Stimulated activated CD8-positive, alpha-beta memory T cell treated with anti-CD3 and anti-CD28 coated beads, Interleukin-7, amount 100 ng/mL, for 4 hours (primary cell): Measurements from ENCODE around the gene NEK7.

ENCODE experiments used
- DNase-seq, 2 donors: peaks; one replicate each; pipeline ENCODE4 v3.0.0-alpha.2; 2020; ENCODE audit warnings: low read depth in 2 of 2

The NEK7 gene

DNA sequence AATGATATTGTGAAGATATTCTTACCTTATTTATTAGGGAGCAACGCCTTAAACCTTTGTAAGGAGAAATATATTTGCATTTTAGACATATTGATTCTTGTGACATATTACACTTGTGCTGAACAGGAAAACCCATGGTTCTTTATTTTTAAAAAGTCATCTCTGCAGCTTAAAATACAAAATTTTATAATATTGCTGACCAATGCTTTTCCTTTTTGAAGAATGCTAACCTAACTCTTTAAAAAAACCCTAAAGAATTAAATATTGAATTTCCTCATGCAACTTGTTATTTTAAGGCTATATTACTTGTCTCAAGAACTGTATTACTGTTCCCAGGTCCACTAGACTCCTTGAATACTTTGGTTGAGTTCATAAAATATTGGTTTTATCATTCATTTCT, 99.0 kb downstream of the NEK7 start:
- no peak for DNase-seq

DNA sequence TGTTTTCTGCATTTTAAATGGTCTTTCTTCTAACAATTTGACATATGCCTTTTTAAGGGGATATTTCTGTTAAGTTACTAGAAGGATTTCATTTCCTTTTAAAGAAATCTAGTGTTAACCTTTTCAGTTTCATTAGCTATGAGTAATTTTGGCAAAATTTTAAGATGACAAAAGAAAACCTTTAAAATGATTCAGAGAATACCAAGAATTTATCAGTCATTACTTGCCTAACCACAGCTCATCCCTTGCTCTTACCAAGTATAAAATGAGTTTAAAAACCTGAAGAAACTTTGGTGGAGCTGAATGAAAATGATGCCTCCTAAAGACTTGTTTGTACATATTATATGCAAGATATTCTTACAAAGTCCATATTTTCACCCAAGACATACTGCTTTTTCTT, 101.7 kb downstream of the NEK7 start:
- DNase-seq, result no peak

DNA sequence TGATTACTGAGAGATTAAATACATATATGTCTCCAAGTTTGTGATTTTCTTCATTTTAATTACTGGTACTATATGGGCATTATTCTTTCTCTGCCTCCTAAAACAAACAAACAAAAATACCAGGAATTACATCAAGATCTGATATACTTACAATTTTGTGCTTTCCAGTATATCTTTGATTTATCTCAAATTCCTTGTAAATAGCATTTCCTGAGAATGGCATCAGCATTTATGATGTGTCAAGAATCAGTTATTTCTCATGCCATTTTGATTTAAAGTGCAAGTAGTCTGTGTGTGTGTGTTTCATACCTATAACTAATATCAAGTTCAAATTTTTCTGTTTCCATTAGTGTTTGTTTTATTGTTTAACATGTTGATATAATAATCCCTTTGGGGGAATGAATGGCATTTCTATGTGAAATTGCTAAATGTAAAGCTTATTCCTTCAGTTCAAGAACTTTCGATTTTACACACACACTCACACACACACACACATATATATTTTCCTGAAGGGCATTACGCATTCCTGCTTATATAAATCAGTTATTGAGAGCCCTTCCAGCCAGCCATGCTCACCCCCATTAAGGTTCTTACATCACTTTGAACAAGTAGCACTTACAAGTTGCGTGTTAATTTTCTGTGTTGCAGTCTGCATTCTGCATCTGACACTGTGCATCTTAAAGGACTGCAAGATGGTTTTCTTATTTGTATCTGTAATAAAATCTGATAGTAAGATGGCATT, 102.7 kb downstream of the NEK7 start:
- DNase-seq, result no peak

GRCh38 chr1:198261886-198262285, 105.1 kb downstream of the NEK7 start:
- DNase-seq, result no peak

GRCh38 chr1:198263186-198263585, 106.4 kb downstream of the NEK7 start:
- no peak for DNase-seq

DNA sequence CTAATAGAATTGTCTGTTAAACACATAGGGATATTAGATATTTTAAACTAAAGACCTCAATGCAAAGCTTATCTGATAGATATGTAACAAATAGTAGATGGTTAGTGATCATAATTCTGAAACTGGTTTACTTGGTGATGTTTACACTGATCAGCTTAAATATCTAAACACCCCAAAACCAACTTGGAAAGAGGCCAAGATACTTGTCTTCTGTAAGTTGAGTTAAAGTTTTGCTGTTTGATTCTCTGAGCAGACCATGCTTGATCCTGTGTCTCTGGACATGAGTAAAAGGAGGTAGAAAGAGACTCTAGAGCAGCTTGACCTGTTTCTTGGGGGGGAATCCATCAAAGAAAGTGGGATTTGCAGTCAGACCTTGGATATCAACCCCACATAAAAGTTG, 107.5 kb downstream of the NEK7 start:
- DNase-seq, result no peak

DNA sequence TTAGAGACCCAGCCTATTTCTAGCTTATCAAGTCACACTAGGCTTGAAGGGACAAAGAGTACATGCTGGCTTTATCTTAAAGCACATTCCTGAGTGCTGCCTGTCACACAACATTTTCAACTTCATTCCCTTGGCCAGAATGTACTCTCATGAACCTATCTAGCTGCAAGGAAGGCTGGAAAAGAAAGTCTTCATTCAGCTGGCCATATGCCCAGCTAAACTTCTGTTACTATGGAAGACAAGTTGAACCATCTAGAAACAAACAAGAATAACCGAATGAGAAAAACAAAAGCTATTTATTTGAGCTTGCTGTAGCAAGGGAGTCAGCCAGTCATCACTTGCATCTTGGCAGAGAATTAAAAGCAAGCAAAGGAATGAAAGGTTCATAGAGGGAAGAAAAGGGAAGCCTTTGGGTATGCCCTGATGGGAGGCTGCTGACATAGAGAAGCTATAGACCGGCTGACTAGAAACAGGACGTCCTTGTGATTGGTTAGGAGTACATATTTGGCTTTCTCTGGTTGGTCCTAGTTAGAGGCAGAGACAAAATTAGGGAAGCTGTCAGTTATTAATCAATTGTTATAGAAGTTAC, 108.4 kb downstream of the NEK7 start:
- no peak for DNase-seq

DNA sequence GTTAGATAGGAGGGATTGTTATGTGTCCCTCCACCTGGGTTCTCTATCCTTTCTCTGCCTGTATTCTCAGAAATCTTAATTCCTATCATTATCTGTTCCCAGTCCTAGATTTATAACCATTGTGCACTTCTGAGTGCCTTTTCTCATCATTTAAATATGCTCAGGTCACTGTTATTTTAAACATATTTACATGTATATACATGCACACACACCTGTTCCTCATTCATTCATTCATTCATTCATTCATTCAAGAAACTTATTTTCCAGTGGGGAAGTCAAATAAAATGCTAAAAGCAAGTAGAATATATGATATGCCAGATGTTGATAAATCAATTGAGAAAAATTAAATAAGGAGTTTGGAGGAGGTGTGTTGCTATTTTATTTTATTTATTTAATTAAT, 110.3 kb downstream of the NEK7 start:
- no peak for DNase-seq

- no peak for DNase-seq
These were observed 111.1 kb downstream of the NEK7 start for GRCh38 chr1:198267921-198268320.

DNA sequence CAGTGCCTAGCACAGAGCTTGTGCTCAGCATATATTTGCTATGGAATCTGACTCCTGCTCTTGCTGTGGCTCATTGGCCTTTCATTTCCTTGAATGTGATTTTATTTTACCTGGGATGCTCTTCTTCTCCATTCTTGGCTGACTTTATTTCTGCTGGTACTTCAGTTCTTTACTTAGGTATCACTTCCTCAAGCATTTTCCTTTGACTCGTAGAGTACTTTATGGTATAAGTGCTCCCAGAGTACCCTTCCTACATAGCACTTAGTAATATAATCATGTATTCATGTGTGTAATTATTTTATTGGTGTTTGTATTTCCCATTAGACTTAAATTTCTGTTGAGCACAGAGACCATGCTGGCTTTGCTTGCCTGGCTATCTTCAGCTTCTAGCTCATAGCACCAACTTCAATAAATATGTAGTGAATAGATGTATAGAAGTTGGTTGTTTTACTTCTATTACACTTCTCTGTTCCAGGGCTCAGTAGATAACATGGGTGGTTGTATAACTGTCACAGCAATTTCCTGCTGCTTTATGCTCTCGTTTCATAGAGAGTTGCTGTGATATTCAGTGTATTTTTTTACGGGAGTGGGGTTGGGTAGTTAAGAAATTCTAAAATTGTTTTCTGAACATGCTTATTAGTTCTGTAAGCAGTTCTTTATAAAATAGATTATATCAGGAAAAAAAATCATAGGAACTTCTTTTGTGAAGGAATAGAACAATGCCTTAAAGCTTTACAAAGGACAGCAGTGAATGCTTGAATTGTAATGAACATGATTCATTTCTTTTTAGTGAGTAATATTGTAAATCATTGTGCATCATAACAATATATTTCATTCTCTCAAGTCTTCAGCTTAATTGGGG, 112.2 kb downstream of the NEK7 start:
- no peak for DNase-seq

- no peak for DNase-seq
These were observed 112.8 kb downstream of the NEK7 start for GRCh38 chr1:198269646-198269940.

DNA sequence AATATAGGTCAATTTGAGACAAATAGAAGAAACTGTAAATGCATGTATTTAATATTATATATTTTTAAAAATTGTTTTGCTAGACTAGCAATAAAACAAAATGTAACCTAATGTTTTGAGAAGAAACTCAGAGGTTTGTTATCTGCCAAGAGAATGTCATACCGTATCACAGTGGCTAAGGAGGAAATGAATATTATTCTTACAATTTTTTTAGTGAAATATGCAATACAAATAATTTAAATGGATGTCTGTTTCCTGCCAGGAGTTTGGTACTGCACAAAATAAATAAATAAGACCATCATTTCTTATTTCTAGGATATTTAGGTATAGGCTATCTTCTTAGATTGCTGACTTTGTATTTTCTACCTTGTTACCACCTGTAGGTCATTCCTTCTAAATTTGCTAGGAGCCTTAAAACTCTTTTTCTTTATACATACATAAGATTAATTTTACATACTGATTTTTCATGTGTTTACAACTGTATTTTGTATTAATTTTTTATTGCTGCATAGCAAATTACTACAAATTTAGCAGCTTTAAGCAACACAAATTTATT, 113.6 kb downstream of the NEK7 start:
- no peak for DNase-seq

DNA sequence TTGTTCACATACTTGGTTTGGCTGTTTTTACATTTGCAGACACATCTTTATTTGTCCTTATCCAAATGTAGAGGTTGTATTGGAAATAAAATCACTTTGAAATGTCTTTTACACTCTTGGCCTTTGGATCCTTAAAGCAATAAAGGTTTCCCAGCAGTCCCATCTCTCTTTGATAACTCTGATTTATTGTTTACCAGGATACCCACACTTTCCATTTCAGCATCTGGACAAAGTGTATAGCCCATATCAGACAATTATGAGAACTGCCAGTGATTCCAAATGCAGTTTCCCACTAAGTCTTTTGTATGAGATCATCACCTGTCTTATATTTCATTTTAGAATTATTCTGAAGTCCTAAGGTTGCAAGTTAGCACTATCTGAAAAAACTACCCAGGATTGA, 114.7 kb downstream of the NEK7 start:
- no peak for DNase-seq

DNA sequence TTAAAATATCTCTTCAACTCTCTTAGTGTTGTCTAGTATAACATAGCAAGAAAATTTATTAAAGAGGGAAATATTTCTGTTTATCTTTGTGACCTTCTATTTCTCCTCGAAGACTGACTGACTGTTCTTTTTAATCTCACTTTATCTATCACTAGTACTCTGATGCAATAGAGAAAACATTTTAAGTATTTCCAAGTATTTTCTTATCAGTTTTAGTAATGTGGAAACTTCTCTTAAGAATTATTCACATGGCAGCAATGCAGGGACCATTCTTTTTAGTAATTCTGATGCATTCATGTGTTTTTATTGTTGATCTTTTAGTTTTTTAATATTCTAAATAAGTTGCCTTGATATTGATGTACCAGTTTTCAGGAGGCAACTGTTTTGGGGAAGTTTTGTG, 115.7 kb downstream of the NEK7 start:
- no peak for DNase-seq

DNA sequence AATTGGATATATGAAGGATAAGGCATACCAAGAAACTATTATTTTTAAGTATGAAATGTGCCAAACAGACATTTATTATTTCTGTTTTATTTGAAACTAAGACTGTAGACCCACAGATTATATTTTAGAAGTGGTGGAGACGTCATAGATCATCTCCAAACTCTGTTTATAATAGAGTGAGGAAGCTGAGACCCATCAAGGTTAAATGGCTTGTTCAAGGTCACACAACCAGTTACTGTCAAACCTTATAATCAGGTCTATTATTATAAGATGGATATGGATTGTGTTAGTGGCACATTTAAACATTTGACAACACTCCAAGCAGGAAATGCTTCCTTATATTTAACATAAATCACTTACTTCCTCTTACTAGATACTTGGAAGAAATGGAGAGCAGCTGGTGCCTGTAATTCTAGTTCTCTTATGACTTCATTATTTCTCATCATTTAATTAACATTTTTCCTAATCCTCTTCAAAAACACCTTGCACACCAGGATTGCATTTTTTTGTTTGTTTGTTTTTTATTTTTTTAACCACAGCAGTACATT, 117.0 kb downstream of the NEK7 start:
- DNase-seq, result no peak

DNA sequence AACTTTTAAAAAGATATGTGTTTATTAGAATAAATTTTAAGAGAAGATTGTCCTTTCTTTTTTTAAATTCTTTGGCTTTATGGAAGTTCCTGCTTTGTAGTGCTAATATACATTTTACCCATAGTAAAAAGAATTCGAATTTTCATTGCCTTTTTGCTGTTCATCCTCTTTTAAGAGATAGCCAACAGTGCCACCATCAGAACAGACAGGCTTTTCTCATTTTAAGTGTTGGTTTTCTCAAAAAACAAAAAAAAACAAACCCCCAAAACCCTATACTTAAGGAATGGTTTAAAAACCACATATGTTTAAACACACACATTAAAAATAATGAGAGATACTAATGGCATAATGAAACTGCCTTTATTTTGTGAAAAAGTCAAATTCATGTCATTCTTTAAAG, 118.8 kb downstream of the NEK7 start:
- DNase-seq, result no peak

DNA sequence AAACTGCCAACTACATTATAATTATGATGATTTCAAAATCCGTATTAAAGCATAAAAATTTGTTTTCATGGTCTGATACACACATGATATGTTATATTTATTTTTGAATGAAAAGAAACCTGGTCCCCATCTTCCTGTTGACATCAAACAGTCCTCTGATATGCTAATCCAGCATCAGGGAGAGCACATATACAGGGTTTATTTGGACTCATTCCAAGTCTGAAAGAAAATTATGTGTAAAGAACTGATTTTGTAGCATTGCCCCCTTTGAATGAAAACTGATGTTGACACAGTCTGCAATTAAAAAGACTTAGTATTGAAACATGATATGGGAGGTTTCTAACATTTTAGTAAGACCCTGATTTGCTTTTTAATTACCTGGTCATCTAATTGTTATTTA, 119.4 kb downstream of the NEK7 start:
- no peak for DNase-seq

GRCh38 chr1:198278943-198279342, 122.1 kb downstream of the NEK7 start:
- DNase-seq, result no peak

- no peak for DNase-seq
These were observed 123.3 kb downstream of the NEK7 start for GRCh38 chr1:198280080-198280479.

DNA sequence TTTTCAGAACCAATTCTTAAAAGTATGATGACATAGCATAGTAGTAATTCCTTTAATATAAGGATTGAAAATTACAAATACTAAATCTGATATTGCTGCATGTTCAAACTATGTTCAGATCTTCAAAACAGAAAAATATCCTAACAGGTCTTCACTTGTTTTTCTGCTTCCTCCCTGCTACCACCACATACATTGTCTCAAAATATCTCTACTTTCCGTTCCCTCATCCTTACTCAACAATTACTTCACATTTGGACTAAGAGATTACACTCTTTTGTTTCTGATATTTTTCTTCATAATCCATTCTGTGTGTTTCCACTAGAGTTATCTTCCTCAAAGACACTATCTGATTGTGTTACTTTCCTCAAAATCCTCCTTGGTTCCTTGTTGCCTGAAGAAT, 125.1 kb downstream of the NEK7 start:
- DNase-seq, result no peak

DNA sequence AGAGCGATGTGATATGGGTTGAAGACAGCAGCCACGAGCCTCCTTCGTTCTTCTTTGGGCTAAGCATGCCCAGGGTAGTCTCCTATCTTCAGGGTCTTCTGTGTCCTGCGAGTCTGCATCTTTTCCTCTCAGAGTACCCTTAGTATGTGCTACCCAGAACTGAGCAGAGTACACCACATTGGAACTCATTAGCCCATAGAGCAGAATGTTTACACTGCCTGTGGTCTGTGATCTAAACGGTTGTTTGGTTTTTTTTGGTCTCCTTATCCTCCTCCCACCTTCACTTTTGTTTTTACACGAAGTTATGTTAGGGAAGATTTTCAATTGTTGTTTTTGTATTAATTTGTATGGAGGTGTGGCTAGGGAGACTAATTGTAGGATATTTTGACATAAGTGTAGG, 126.4 kb downstream of the NEK7 start:
- DNase-seq, result no peak

- no peak for DNase-seq
These were observed 131.1 kb downstream of the NEK7 start for GRCh38 chr1:198287916-198288315.
